Loucy (cell line): ENCODE data around the gene AGAP4.
"Not testable (repeated sequence)": the region's sequence is repeated elsewhere in the genome, so short reads cannot be mapped to it uniquely, and the experiment has no call there.

ENCODE experiments used
- CTCF ChIP-seq: fragments of 200-600 bp; sonication (generic); conservative IDR thresholded peaks from 2 replicates; pipeline ENCODE4 v1.5.1; 2014; ENCODE audit warnings: mild to moderate bottlenecking, antibody characterized with exemption, low read length
- EZH2phosphoT487 ChIP-seq: fragments of 200-600 bp; IDR thresholded peaks from 2 replicates; pipeline ENCODE4 v1.6.1; 2018; ENCODE audit warnings: antibody characterized with exemption, mild to moderate bottlenecking, moderate library complexity, borderline replicate concordance

DNA sequence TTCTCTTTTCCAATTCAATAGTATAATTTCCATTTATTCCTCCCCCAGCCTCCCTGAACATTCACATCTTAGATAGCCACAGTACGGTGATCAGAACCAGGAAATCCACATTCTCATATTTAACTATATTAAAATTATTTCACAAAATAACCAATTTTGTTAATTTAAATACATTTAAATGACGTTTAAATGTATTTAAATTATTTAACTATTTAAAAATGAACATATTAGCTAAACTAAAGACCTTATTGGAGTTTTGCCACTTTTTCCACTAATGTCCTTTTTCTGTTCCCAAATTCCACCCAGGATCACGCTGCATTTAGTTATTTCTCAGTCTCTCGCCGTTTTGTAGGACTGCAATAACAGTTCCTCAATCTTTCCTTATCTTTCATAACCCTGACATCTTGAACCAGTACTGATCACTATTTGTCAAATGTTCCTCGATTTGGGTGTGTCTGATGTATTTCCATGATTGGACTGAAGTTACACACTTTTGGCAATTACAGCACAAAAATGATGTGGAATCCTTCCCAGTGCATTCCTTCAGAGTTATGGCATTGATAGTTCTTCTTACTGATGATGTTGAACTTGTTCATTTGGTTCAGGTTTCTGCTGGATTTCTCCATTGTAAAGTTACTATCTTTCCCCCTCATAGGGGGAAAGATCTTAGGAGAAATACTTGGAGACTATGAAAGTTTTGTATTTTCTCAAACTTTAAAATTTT lies 27.0 kb downstream of the AGAP4 start:
- TF ChIP-seq CTCF, EZH2phosphoT487: not testable (repeated sequence)
